ENCODE data around the gene ACTRT2.

DNA sequence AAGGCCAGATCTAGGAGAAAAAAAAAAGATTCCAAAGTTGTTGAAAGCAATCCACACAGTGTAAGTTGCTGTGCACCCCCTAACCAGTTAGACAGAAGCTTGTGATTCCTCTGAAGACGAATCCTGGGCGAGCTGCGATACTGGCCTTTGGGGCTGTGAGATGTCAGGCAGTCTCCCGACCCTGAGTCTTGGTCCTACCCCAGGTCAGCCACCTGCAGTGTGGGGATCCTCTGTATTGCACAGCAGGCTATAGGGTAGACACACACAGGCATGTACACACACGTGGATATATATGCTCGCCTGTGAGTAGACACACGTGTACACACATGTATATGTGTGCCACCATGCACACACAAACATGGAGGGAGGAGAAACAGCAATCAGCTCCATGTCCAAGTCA is 12.9 kb downstream of the ACTRT2 start:
- TF ChIP-seq POLR2A (IDR thresholded peaks at IDR 0.05): no peak
- TF ChIP-seq, protein P1, sequence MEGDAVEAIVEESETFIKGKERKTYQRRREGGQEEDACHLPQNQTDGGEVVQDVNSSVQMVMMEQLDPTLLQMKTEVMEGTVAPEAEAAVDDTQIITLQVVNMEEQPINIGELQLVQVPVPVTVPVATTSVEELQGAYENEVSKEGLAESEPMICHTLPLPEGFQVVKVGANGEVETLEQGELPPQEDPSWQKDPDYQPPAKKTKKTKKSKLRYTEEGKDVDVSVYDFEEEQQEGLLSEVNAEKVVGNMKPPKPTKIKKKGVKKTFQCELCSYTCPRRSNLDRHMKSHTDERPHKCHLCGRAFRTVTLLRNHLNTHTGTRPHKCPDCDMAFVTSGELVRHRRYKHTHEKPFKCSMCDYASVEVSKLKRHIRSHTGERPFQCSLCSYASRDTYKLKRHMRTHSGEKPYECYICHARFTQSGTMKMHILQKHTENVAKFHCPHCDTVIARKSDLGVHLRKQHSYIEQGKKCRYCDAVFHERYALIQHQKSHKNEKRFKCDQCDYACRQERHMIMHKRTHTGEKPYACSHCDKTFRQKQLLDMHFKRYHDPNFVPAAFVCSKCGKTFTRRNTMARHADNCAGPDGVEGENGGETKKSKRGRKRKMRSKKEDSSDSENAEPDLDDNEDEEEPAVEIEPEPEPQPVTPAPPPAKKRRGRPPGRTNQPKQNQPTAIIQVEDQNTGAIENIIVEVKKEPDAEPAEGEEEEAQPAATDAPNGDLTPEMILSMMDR (IDR thresholded peaks at IDR 0.05): no peak
